Measurements from ENCODE around the gene ZBTB44.

The ZBTB44 gene

DNA sequence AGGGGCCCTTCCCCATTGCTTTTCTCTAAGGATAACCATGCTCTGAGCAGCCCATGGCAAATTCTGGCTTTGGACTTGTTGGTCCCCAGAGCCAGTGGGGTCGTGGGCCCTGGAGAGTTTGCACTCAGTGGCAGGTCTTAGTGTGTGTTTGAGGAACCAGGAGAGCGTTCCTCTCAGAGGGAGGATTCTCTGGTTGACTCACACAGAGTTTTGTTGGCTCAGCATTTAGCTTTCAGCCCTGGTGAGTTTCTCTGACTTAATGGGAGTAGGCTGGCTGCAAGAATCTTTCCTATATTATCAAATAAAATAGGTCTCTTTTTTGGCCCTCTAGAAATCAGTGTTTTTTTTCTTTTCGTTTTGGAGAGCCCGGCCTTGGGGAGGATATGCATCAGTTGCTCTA, 134.2 kb downstream of the ZBTB44 start:
- FAIRE-seq (peak; percentile 21), DNase-seq (ENCODE audit: insufficient read length, low spot score) (no peak)

DNA sequence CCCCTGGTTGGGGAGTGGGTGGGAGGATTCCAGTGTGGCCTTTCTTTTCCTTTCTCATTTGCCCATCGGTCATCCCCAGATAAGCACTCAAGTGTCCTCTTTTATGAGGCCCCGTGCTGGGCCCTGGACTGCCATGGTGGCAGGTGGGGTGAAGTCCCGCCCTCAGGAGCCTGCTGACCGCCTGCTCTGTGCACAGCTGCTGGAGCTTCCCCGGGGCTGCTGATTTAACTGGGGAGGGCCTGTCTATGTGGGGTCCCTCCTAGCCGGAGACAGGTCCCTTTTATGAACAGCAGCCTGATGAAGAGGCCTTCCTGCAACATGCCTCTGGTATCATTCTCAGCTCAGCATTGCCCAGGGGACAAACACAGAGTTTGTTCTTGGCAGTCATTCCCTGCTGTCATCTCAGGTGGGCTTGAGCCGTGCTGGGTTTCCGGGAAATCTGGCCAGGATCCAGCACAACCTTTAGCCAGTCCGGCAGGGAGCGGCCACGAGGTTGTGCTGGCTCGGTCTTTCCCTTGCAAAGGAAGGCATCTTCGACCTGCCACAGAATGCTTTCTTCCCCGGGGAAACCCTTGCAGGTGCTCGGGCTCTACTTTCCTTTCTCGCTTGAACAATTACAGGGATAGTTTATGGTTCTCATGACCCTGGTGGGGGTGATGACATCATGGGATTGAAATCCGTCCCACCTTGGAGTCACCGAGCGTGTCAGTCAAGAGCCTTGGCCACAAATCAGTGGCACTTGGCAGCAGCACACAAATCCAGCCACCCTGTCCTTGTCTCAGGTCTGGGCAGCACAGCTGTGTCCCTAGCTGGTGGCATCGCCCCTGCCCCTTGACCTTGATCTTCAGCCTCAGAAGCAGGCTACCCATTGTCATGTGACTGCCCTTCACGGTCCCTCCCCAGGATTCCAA, 135.1 kb downstream of the ZBTB44 start:
- FAIRE-seq = no peak

DNA sequence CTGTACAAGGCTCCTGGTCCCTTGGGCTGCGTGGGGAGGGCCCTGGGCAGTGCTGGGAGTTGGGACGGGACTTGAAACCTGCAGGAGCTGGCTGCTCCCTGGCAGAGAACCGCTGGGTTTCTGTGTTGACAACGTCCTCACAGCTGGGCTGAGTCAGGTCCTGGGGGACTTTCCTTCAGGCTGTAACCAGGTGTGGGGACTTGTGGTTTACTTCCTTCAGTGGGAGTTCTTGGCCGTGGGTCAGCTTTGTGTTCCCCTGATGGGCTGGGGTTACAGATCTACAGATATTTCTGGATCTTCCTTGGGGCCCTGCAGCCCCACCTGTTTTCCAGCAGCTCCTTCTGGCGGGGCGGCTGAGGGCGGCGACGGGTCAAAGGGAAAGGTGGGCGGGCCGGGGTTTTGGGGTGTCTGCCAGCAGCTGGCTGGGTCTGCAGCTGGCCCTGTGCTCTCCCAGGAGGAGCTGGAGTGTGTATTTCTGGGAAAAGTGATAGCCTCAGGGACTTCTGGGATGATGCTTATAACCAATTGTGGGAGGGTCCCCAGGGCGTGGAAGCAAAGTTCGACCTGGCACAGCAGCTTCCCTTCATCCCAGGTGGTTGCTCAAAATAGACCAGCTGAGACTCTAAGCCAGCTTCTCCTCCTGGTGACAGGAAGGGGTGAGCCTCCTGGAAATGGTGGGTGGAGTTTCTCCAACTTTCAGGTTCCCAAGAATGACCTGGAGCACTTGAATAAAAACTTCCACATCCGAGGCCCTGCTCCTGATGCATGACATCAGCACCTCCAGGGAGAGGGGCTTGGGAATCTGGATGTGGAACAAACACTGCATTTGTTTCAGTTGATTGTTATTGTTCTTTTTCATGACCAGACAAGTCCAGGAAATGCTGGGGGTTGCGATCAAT, 136.0 kb downstream of the ZBTB44 start:
- DNase-seq (ENCODE audit: insufficient read length, low spot score) (no peak), FAIRE-seq (no peak)

More for the DNA sequence above, 135.1 kb downstream of the ZBTB44 start:
- DNase-seq (ENCODE audit: insufficient read length, low spot score) = no peak

DNA sequence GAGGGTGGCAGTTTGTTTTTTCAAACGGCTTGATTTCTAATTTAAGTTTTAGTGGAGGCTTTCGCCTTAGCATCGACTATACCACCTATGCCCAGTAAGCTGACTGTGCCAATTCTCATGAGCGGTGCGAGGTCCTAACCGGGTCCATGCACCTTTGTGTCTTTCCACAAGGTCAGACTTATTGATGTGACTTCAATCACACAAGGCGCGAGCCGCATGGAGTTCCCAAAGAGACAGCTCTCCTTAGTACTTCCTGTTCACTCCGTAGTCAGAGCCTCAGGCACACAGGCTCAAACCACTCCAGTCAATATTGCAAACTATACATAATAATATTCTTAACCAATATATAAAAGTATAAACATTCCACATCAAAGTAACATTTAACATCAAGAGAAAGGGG, 136.9 kb downstream of the ZBTB44 start:
- DNase-seq (ENCODE audit: insufficient read length, low spot score) (no peak), FAIRE-seq (no peak)

Measured in GM19239 (cell line).